ENCODE data around the gene PTPRU.
"Not testable (repeated sequence)": the region's sequence is repeated elsewhere in the genome, so short reads cannot be mapped to it uniquely, and the experiment has no call there.

The PTPRU gene

DNA sequence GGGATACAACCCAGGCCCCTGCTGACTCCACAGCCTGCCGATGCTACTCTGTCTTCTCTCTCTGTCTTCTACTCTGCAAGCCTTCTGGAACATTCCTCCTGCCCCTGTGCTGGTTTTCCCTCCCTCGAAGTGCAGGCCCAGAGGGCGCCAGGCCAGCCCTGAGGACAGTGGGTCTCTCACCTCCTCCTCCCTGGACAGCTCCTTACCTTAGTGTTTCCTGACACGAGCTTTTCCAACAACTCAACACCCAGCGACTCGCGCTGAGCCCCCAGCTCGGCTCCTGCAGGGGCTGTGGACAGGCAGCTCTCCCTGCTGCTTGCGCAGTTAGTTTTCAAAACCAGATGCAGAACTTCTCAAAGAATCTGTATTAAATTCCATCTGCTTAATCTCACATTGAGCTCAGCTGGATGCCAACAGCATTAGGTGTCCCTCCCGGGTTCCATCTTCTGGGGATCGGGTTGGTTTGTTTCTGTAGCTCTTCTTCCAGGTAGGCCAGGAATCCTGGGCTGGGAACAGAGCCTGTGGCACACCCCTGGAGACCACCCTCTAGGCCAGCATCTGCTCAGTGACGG is 54.2 kb downstream of the PTPRU start:
- DNase-seq (ENCODE audit: low read depth in 2 of 2) = no peak

DNA sequence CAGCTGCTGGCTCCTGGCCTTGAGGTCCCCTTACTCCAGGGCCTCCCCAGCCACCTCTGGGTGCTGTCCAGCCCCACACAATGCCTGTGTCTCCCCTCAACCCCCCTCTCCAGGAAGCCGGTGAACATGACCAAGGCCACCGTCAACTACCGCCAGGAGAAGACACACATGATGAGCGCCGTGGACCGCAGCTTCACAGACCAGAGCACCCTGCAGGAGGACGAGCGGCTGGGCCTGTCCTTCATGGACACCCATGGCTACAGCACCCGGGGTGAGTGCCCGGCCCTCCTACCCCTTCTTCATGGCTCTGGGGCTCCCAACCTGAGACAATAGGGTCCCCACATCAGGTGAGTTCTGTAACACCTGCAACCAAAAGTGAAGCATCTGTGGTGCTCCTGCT is 55.4 kb downstream of the PTPRU start:
- no peak for DNase-seq (ENCODE audit: low read depth in 2 of 2)

DNA sequence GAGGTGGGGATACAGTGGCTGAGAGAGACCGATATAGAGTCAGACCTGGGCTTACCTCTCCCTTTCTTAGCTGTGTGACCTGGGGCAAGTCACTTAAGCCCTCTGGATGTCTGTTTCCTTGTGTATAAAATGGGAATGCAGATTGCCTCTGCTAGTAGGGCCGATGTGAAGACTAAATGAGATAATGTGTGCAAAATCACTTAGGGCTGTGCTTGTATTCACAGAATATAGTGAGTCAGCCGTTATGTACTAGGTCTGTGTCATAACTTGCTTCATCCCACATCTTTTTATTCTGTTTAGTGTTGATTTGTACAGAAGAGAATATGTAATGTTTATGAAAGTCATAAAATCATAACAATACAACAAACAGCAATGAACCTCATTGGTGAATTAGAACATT is 56.0 kb downstream of the PTPRU start:
- no peak for DNase-seq (ENCODE audit: low read depth in 2 of 2)

DNA sequence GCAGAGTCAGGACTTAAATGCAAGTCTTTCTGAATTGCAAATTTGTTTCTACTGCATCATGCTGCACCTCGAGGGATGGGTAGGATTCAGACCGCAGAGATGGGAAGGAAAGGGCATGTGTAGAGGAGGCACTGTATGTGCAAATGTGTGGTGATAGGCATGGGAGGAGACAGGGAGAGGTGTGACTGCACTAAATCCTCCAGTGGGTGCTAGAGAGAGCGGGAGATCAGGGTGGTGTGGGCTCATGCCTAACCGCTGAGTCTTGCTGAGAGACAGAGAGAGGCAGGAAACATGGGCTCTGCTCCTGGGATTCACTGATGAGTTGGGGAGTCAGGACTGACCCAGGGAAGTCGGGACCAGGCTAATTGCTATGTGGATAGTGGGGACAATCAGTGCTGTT is 61.1 kb downstream of the PTPRU start:
- no peak for DNase-seq (ENCODE audit: low read depth in 2 of 2)

DNA sequence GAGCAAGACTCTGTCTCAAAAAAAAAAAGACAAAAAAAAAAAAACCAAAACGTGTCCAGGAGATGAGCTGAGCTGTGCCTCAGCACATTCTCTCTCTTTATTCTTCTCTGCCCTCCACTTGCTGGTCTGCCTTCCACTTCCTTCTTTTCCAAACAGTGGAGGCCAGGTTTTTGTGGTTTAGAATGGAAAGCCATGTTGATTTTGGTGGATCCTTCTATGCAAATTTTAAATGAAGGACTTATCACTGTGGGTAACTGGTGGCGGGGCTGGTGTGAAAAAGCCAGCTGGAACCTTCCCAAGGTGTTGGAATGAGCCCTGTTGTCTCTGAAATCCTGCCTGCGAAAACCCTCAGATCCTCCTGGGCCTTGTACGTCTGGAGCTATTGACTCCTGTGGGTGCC is 61.9 kb downstream of the PTPRU start:
- no peak for DNase-seq (ENCODE audit: low read depth in 2 of 2)

DNA sequence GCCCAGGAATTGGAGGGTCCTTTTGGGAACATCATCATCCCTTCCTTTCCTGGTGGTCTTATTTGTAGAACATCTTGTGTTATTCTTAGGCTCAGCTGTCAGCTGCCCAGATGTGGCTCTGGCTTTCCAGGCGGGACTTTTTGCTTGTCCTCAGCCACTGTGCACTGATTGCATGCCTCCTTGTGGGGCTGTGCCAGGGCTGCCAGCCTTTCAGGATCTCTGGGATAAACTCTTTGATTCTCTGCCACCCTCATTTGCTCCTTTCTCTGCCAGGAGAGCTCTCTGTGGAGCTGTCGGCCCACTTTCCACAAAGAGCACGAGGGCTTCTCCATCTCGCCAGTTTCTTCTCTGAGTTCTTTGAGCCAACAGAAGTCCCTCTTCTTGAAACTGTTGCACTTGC is 63.1 kb downstream of the PTPRU start:
- no peak for DNase-seq (ENCODE audit: low read depth in 2 of 2)

DNA sequence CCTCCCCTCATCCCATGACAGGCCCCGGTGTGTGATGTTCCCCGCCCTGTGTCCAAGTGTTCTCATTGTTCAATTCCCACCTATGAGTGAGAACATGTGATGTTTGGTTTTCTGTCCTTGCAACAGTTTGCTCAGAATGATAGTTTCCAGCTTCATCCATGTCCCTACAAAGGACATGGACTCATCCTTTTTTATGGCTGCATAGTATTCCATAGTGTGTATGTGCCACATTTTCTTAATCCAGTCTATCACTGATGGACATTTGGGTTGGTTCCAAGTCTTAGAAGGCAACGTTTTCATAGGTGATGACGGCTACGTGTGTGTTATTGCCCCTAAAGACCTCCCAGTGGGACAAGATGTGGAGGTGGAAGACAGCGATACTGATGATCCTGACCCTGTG is 65.4 kb downstream of the PTPRU start:
- not testable (repeated sequence) for DNase-seq (ENCODE audit: low read depth in 2 of 2)

DNA sequence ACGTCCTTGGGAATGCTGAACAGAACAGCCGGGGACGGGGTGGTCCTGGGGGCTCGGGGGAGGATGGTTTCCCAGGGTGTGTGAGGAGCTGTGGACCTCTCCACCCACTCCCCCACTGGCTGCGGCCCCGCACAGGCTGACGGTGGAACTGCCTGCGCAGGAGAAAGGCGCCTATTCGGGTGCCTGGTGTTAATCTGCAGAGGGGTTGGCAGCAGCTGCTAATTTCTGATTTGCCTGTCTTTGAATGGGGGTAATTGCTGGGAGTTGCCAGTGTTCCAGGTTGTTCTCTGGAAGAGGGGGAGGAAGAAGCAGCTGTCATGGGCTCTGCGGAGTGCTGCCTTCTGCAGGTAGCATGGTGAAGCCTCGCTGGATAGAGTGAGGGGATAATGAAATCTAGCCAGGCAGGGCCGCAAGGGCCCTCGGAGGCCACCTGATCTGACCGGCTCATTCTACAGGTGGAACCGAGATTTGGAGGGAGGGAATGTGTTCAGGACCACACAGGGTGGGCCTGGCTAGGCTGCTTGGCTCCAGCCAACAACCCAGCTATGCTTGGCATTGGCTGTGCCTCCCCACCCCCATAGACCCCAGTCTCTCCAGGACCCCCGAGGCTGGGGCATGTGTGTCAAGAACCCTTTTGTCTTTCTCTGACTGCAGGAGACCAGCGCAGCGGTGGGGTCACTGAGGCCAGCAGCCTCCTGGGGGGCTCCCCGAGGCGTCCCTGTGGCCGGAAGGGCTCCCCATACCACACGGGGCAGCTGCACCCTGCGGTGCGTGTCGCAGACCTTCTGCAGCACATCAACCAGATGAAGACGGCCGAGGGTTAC is 67.1 kb downstream of the PTPRU start:
- no peak for DNase-seq (ENCODE audit: low read depth in 2 of 2)

DNA sequence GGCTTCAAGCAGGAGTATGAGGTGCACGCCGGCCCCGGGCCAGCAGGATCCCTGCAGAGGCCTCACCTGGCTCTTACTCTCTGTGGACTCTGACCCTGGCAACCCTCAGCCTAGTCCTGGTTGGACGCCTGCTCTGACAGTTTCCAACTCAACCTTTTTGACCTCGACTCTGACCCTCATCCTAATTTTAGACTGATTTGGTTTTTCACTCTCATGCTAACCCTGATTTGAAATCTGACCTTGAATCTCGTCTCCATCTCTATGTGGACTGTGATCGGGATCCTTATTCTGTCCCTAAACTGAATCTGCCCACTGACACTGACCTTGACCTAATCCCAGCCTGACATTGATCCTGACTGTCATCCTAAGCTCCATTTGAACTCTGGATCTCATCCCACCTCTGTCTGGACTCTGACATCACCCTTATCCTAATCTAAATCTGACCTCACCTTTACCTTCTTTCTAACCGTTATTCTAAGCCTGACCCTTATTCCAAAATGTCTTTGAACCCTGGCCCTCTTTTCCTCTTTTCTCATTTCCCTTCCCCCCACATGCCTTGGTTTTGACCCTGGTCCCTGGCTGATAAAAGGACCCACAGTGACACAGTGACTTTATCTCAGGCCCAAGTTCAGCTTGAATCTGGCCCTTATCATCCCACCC is 67.8 kb downstream of the PTPRU start:
- no peak for DNase-seq (ENCODE audit: low read depth in 2 of 2)

DNA sequence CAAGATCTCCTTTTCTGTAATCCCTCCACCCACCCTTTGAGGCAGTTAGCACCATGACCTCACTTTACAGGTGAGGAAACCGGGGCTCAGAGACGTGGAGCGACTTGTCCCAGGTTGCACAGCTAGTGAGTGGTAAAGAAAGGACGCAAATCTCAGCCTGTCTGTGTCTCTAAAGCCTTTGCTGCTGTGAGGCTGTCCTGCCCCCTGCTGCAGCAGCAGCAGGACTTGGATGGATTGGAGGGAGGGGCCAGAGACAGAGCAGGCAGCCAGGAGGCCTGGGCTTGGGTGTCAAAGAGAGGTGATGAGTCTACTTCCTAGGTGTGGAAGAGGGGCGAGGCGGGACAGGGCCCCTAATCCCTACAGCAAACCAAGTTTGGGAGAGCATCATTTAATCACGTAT is 69.6 kb downstream of the PTPRU start:
- DNase-seq (ENCODE audit: low read depth in 2 of 2) = no peak

DNA sequence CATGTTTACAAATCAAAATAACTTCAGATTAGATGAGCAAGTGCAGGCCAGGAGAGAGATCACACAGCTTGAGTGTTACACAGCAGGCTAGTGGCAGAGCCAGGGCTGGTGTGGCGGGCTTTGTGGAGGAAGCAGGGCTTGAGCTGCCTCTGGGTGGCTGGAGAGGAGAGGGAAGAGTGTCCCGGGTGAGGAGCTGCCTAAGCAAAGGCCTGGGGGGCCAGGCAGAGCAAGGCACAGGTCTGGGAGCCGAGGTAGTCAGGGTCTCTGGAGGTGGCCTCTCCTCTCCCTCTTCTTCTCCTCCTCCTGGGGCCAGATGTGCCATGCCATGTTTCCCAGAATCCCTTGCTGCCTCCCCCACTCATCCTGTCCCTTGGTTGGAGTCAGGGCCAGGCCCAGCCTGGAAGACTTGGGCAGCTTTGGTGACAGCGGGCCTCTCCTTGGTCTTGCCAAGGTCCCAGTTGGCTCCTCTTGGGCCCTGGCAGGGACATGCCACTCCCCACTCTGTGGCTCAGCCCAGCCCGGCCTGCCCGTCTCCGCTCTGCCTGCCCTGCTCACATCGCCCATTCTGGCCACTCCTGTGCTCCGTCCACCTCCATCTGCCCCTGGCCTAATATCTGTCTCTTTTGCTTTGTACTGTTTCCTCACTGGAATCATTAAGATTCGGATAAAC is 70.3 kb downstream of the PTPRU start:
- DNase-seq (ENCODE audit: low read depth in 2 of 2) = no peak

DNA sequence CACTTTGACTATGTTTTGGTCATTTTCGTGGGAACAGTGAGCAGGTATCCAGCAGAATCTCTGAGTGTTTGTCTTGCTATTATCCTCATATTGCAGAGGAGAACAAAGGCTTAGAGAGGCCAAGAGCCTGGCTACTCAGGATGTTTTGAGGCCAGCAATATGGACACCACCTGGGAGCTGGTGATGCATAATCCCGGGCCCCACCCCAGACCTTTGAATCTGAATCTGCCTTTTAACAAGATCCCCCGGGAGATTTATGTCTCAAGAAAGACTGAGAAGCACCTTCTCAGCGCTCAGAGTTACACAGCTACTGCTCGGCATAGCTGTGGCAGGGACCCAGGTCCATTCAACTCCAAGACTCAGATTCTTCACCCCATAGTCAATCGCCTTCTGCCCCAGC is 72.8 kb downstream of the PTPRU start:
- DNase-seq (ENCODE audit: low read depth in 2 of 2) = no peak

DNA sequence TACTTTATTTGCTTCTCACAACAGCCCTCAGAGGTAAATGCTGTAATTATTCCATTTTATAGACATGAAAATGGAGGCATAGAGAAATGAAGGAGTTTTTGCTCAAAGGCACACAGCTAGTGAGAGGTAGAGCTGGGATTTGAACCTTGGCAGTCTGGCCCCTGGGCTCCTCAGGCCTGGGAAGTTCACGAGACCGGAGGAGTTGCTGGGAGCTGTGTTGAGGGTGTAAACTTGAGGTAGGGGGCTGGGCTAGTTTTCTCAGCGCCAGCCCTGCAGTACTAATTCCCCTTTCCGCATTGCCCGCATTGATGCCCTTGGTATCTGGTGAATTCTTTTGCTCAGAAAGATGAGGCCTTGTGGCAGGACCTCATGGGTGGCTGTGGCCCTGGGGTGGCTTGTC is 73.3 kb downstream of the PTPRU start:
- DNase-seq (ENCODE audit: low read depth in 2 of 2) = no peak

DNA sequence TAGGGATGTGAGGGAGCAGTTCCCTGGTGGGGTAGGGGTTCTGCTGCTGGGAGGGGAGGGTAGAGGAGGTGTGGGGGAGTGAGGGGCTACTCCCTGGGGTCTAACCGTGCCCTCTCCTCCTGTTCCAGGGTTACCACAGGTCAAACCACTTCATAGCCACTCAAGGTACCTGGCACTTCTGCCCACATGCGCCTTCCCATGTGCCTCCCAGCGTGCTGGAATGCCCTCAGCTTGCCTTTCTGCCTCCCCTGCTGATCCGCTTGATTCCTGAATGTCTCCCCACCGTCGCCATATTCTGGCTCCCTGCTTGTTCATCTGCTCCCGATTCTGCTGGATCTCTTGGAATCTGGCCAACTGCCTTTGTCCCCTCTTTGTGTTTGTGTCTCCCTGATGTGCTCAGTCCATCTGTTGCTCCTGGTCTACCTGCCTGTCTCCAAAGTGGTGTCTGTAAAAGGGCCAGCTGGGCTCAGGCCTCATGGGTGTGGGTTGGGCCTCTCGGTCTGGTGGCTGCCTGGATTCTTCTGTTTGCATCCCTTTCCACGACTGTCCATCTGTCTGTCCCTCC is 74.4 kb downstream of the PTPRU start:
- DNase-seq (ENCODE audit: low read depth in 2 of 2) = no peak

DNA sequence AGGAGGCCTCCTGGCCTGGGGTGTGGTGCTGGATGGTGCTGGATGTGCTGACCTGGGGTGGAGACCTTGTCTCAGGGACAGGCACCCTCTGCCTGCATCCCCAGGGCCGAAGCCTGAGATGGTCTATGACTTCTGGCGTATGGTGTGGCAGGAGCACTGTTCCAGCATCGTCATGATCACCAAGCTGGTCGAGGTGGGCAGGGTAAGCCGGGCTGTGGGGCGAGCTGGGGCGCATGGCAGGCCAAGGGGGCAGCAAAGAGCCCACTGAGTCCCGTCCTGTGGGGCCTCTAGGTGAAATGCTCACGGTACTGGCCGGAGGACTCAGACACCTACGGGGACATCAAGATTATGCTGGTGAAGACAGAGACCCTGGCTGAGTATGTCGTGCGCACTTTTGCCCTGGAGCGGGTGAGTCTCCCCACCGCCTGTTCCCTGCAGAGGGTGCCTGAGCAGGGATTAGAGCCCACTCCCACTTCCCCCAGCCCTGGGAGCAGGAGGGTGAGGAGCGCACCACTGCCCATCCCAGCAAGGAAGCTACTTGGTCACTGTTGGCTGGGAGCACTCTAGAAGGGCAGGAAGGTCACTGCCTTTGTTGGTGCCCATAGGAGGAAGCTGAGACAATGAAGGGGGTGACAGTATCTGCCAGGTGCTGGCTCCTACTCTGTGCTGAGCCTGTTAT is 75.2 kb downstream of the PTPRU start:
- DNase-seq (ENCODE audit: low read depth in 2 of 2) = no peak

DNA sequence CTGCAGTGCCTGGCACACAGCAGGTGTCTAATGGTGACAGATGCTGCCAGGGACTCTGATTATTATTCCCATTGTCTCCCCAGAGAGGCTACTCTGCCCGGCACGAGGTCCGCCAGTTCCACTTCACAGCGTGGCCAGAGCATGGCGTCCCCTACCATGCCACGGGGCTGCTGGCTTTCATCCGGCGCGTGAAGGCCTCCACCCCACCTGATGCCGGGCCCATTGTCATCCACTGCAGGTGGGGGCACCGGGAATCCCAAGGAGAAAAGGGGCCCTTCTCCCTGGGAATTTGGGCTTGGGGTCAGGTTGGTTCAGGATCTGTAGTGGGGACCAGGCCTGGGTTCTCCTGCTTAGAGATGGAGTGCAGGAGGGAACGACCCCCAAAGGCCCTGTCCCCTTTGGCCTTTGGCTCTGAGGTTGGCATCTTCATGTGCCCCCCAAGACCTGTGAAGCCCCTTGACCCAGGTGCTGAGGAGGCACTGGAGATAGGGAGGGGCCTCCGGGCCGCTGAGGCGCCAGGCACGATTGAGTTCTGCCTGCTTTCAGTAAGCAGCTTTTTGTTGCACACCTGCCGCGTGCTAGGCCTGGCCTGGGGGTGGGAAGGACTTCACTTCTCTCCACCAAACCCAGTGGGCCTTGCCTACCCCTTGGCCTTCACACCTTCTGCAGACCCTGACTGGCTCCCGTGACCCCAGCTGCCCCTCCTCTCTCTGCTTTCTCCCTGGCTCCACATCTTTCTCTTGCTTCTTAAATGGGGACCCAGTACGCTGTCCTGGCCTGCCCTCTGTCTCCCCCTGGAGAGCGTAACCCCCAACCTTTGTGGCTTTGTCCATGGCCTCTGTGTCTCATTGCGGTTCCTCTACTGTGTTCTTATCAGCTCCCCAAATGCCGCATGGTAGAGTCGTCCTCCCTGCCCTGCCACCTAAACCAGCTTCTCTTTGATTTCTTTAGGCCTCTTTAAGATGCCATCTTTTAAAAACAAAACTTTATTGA is 76.4 kb downstream of the PTPRU start:
- DNase-seq (ENCODE audit: low read depth in 2 of 2) = no peak

DNA sequence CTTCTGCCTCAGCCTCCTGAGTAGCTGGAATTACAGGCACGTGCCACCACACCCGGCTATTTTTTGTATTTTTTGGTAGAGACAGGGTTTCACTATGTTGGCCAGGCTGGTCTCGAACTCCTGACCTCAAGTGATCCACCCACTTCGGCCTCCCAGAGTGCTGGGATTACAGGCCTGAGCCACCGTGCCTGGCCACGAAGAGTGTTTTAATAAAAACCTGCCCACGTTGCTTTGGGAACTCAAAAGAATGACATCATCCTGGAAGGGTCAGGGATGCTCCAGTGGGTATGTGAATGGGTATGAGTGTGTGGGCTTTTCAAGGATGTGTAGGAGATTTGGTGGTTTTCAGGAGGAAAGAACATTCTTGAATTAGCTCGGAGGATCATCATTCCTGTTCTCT is 78.4 kb downstream of the PTPRU start:
- not testable (repeated sequence) for DNase-seq (ENCODE audit: low read depth in 2 of 2)

DNA sequence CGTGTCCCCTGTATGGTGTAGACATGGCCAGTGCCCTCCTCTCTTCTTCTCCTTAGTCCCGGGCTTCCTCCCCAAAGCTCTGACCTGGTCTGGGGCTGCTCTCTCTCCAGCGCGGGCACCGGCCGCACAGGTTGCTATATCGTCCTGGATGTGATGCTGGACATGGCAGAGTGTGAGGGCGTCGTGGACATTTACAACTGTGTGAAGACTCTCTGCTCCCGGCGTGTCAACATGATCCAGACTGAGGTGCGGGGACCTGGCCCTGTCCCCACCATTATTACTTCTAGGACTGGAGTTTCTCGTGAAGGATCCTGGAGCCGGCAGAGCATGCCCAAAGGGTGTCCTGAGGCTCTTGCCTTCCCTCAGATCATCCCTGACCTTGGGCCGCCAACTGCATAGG is 78.9 kb downstream of the PTPRU start:
- DNase-seq (ENCODE audit: low read depth in 2 of 2) = no peak

DNA sequence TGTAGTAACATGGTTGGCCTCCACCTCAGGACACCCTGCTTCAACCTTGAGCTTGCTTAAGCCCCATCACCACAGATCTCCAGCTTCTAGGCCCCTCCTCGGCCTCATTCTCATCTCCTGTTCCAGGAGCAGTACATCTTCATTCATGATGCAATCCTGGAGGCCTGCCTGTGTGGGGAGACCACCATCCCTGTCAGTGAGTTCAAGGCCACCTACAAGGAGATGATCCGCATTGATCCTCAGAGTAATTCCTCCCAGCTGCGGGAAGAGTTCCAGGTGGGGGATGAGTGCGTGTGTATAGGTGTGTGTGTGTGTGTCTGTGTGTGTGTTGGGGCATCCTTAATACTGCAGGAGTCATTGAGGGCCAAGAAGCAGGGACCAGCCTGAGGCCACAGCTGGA is 79.6 kb downstream of the PTPRU start:
- no peak for DNase-seq (ENCODE audit: low read depth in 2 of 2)

DNA sequence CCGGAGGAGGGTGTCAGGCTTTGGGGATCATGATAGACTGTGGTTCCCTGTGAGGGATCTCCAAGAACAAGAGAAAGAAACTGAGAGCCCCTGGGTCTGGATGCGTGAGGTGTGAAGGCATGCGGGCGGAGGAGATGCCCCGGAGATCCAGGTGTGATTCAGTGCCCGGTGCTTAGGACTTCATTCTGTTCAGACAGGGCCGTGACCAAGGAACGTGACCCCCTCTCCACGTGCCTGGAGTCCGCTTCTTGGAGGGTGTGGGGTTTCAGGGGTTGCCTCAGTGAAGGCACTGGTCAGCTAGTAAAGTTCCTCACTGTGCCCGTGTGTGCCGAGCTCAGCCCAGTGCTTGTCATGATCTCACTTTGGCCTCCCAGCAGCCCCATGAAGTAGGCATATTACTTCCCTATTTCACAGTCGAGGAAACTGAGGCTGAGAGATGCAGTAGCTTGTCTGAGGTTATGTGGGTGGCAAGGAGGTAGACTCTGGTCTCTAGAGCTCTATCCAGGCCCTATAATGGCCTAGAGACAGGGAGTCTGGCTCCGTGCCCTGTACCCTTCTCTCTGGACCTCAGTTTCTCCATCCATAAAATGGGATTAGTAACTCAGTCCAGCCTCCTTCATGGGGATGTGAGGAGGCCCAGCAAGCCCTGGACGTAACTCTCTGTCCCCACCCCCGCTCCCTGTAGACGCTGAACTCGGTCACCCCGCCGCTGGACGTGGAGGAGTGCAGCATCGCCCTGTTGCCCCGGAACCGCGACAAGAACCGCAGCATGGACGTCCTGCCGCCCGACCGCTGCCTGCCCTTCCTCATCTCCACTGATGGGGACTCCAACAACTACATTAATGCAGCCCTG is 81.0 kb downstream of the PTPRU start:
- DNase-seq (ENCODE audit: low read depth in 2 of 2) = no peak
